Mucosa of gallbladder (tissue), 1 donor: ENCODE results near the gene PRDM16. TPM values are rescaled to one million over a fixed set of nuclear protein-coding genes. Genes with fewer than 3 reads are reported as not detected.

Experiments used
- DNase-seq: peaks from one replicate; pipeline ENCODE4 v3.0.0-alpha.2; 2020; ENCODE audit warnings: low spot score
- total RNA-seq: library from RNA; stranded (reverse); gene quantifications from one replicate; pipeline ENCODE4 v1.2.1, GENCODE V29; 2021
- donor health status: DM: no; HTN: no; CAD: no.

PRDM16 gene
- total RNA-seq: 29.3 TPM

DNA sequence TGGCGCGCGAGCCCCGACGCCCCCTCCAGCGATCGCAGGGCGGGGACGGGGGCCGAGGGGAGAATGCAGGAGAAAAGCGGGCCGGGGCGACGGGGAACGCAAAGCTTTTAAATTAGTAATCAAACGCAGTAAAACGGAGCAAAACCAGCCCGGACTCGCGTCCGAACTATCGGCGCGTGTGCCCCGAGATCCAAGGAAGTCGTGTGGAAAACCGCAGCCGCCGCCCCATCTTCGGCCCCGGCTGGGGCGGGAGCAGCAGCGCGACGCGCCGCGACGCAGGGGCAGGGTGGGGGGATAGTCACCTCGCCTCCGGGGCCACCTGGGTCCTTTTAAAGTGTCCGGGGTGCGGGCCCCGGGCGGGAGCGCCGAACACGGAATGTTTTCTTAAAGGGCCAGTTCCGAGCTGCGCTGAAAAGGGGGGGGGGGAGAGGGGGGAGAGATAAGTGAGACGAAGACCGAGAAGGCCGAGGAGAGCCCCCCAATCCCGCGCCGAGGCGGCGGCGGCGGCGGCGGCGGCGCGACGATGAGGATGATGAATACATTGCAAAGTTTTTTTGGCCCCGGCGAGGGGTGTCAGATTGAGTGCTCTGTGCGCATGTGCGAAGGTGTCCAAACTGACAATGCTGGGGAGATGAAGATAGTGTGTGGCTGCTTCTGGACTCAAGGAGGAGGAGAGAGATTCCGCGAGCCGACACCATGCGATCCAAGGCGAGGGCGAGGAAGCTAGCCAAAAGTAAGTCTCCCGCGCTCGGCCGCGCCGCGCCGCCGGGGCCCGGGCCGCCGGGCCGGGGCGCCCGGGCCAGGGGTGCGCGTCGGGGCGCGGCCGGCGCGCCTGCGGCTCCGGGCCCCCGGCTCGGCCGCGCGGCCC, at the start of gene PRDM16:
PRDM16 (plus strand) TSS at position 640 of the 868 bp plus-strand sequence; CDS start at position 697, 57 bp downstream.
- DNase-seq: peak; percentile 58

- no peak for DNase-seq
Measured at GRCh38 chr1:3019516-3020051, 49.4 kb upstream of the PRDM16 start.

DNA sequence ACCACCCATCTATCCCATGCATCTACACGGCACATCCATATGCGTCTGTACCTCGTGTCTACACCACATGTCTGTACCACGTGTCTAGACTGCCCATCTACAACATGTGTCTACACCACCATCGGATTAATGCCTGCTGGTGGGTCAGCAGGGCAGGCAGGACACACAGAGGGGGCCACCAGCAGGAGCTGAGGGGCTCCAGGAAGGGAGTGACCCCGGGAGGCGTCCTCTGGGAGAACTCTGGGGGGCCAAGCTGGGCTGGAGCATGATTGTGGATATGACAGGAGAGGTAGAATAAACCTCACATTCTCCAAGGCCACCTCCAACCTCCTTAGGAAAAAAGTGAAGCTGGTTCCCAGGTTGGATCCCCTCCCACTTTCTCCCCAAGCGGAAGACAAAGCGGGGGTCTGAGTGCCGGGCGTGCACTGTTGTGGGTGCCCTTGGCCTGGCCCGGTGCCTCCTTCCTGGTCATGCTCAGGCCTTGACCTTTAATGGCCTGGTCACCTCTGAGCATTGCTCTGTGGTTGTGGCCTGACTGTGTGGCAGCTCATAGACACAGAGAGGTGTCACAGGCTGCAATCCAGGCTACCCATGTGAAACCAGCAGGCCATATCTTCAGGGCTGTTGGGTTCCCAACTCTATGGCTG, 48.6 kb upstream of the PRDM16 start:
- no peak for DNase-seq

DNA sequence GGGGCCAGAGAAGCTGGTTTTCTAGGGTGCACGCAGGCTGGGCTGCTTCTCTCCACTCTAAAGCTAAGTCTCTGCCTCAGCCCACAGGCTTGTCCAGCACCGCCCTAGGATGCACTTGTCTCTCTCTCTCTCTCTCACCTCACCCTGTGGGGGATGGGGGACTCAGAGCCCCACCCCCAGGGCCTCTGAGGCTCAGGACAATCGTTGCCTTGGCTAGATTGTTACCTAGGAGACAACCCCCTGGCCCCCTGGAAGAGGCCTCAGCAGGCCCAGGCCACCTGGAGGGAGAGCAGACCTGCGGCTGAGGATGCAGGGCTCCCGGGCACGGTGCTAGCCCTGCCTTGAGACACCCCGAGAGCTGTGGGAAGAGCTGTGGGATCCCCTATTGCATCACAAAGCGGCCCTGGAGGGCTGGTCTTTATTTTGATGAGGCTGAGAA, 47.8 kb upstream of the PRDM16 start, which contains the start of gene ACTRT2:
ACTRT2 (plus strand) TSS at position 235 of the 439 bp plus-strand sequence. CDS start 220 bp downstream, outside the sequence.
- DNase-seq: no peak

DNA sequence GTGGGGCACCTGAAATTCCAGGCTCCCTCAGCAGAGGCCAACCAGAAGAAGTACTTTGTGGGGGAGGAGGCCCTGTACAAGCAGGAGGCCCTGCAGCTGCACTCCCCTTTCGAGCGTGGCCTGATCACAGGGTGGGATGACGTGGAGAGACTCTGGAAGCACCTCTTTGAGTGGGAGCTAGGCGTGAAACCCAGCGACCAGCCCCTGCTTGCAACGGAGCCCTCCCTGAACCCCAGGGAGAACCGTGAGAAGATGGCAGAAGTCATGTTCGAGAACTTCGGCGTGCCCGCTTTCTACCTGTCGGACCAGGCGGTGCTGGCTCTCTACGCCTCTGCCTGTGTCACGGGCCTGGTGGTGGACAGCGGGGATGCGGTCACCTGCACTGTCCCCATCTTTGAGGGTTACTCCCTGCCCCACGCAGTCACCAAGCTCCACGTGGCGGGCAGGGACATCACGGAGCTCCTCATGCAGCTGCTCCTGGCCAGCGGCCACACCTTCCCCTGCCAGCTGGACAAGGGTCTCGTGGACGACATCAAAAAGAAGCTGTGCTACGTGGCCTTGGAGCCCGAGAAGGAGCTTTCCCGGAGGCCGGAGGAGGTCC, 47.1 kb upstream of the PRDM16 start:
- DNase-seq: no peak

- DNase-seq: no peak
Measured at GRCh38 chr1:3022511-3022973, 46.5 kb upstream of the PRDM16 start.

DNA sequence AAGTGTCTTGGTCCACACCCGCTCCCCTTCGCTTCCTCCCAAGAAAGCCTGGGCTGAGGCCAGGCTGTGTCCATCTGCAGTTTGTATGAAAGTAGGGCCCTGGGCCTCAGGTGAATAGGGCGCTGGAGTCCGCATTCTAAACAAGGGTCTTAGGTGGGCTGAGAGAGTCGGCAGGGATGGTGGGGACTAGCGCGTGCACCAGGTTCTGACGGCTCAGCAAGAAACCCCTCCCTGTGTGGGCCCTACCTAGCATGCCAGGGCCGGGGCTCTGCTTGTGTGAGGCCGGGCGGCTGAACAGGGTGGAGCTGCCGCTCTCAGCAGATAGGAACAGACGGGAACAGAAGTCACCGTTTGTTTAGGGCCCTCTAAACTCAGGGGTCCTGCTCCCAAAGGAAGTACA, 46.0 kb upstream of the PRDM16 start:
- DNase-seq: no peak

- no peak for DNase-seq
Measured at GRCh38 chr1:3024019-3024418, 45.0 kb upstream of the PRDM16 start.

DNA sequence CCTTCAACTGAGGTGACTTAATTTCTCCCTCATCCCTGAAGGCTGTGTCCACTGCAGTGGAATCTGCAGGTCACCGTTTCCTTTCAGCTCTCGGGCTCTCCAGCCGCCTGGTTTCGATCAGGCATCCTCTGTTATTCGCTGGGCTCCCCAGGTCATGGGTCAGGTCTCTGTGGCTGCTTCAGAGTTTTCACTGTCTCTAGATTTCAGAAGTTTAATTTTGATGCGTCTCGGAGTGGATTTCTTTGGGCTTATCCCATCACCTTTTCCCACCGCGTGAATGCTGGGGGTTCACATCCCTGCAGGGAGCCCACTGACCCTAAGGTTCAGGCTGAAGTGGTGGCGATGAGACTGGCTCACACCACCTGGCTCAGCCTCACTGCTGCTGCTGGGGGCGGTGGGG, 44.4 kb upstream of the PRDM16 start:
- no peak for DNase-seq

DNA sequence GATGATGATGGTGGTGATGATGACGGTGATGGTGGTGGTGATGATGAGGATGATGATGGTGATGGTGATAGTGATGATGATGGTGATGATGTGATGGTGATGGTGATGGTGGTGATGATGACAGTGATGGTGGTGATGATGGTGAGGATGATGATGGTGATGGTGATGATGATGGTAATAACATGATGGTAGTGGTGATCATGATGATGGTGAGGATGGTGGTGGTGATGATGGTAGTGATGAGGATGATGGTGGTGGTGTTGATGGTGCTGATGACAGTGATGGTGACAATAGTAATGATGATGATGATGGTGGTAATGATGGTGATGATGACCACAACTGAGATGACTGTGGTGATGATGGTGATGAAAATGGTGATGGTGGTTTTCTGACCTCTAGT, 42.9 kb upstream of the PRDM16 start:
- DNase-seq: no peak

DNA sequence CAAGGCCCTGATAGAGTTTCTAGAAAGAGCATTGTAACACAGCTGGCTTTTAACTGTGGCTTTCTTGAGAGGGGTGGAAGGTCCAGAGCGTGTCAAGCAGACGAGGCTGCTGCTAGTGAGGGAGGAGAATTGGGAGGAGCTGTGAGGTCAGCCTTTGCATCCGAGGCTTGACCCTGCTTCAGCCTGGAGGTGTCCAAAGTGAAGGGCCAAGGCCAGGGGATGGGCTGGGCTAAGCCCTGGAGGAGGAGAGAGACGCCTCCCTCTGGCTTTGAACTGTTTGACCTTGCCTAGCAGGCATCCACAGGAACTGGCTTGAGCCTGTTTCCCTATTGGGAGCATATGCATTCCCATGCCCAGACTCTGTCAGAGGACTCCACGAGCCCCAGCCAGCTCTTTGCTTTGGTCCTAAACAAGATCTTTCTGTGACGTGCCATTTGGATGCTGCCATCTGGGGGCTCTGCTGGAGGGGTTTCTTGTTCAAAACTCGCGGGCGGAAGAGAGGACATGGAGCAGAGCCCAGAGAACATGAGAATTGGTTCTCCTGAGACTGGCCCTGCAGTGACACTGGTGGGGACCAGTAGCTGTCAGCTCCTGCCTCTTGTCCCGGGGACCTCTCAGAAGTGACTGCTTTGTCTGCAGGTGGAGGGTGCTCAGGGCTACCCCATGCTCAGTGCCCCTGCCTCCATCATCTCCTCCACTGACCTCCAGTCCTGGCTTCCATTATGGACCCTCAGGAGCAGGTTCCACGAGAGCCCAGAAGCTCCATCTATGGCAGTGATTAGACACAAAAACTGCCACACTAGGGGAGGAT, 42.2 kb upstream of the PRDM16 start:
- no peak for DNase-seq

DNA sequence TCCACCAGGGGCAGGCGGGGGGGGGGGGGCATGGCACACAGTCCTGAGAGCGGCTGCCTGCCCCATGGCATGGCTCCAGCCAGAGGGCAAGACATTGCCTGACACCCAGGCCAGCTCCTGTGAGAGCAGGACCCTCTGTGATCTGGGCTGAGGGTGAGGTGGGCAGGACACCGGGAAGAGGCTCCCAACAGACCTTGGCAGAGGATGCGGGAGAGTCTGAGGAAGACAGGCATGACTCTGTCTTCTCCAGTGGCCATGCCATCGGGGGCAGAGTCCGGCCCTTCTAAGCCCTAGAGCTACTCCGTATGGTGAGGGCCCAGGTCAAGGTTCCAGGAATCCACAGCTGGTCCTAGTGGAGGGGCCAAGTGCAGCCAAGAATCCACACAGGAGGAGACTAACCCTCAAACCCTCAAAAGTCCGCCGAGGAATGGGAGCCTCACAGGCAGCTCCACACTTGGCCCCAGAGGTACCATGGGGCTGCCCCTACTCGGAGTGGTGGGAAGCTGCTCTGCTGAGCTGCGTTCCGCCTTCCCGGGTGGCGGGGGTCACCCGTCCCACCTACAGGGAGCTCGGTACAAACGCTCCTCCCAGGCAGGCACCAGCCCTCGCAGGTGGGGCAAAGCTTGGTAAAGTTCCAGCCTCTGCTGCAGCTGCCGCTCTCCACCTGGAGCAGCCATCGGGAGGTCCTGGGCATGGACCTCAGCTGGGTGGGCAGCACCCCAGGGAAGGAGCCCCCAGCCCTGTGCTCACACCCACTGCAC, 41.2 kb upstream of the PRDM16 start:
- DNase-seq: no peak

DNA sequence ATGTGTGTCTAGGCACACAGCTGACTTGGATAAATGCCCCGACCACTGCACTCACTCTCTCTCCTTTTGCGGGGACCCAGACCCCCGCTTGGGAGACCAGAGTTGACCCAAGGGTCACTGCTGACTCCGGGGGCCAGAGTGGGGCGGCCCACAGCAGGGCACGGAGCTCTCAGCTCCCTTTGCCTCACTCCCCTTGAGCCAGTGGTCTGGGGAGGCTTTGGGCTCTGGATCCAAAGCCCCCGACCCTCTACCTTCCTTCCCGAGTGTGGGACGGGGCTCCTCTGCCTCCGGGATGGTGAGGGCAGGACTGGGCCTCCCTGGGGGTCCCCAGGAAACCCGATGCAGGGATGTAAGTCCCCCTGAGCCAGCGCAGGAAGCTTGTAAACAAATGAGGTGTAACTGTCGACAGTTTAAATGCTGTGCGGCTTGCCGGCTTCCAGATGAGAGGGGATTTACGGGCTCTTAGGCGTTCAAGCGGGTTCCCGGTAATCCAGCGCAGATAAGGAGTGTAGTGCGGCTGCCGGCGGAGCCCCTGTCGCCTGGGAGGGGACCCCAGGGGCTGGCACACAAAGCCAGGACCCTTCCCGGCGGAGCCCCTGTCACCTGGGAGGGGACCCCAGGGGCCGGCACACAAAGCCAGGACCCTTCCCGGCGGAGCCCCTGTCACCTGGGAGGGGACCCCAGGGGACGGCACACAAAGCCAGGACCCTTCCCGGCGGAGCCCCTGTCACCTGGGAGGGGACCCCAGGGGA, 40.3 kb upstream of the PRDM16 start:
- no peak for DNase-seq

- DNase-seq: no peak
Measured at GRCh38 chr1:3029481-3029961, 39.5 kb upstream of the PRDM16 start.

DNA sequence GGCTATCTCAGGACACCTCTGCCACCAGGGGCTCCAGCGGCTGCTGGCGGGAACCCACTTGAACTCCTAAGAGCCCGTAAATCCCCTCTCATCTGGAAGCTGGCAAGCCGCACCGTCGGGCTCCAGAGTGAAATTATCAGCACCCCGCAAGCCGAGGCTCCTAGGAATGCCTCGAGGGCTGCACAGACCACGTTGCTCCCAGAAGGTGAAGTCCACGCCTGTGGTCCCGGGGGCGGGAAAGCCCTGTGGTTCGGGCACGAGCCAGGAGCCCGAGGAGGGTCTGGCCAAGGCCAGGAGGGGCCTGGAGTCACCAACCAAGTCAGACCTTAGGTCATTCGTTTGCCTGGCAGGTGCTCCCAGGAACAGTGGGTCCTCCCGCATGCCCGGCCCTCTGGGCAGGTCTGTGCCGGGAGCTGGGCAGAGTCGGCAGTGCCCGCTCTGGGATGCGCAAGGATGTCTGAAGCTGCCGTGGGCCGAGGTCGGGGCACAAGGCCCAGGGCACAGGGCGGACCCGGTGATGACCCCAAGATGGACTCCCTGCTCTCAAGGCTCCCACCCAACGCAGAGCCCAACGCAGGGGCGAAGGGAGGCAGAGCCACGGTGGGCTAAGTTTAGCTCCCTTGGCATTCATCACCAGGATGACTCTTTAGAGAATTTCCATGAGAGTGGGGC, 38.9 kb upstream of the PRDM16 start:
- DNase-seq: no peak

DNA sequence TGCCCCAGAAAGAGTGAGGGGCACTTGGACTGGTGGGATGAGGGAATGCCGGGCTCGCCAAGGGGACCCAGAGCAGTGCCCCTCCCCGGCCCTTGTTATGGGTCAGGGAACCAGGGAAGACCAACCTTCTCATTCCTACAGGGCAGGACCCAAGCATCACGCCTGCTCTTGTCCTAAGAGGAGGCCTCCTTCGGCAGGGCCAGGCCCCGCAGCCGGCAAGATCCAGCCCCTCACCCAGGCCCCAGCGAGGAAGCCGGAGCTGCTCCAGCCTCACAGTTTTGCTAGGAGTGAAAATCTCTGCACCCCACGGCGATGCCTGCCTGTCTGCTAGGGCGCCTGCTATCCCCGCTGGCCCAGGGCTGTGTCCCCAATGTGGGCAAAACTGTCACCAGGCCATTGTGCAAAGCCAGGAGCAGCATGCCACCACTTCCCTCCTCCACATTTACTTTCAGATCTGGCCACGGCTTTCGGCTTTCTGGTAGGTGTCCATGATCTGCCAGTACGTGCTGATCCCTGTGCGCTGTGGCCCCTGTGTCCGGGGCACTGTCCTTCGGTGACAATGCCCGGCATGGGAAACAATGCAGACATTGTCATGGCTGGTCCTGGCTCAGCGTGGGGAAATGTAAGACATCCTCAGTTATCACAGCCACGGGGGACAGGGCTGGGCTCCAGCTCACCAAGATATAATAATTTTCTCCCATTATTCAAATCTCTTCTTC, 38.2 kb upstream of the PRDM16 start:
- DNase-seq: no peak

DNA sequence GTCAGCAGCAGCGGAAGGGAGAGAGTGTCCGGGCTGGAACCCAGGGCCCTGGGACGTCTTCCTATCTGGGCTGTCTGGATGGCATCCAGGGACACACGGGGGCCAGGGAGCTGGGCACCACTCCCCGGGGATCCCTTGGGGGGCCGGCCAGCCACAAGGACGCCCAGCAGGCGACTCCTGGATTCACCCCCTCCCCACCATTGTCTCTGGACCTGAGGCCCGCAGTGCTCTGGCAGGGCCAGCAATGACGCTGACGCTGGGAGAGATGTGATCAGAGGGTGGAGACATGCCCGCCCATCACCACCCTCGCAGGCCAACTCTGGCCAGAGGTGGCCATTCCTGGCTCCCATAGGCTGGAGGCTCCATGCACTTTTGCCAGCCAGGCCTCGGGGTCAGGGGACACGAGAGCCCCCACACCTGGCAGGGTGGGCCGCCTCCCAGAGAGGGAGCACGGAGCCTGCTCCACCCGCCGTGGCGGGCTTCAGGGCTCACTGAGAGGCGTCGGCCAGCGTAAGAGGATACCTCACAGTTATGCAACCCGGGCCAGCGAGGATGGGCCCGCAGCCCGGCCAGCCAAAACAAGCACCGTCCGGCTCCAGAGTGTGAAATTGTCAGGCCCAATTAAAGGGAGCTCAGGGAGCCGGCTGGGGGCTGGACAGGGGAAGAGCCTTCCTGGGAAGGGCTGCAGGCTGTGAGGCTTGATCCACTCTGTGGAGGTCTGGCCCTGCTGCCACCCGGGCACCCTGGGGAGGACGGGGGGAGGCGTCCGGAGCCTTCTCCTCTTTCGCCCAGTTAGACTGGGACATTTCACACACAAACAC, 37.4 kb upstream of the PRDM16 start:
- no peak for DNase-seq
